ENCODE data around the gene CYB5R3. TPM values are rescaled to one million over a fixed set of nuclear protein-coding genes. Genes with fewer than 3 reads are reported as not detected.

The CYB5R3 gene
- polyA plus RNA-seq, 1 of the 3 experiments (the other 2 are of a cell fraction), result 106 TPM

DNA sequence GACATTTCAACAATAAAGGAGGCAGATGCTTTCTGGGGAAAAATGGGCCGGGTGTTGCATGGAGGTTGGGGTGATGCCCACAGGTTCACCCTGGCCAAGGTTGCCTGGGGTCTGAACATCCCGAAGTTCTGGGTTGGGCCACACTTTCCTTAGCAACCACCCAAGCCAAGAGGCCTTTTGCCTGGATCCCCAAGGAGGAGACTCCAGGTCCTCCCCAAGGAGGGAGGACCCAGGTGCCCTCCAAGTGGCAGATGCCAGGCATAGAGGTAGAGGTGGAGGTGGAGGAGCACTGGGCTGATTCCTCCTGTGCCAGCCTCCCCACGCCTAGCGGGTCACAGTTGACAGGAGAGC is 1.2 kb downstream of the CYB5R3 start:
- no peak overlapping the region for H3K27ac ChIP-seq (ENCODE audit: low read depth in 2 of 2, low read length in 1 of 2)
- no peaks in the 10 kb centered on the region for H3K9me3 ChIP-seq
- H3K36me3 ChIP-seq (replicated peaks in 1 of 2; ENCODE audit: control insufficient read depth in 1 of 2, insufficient read depth in 2 of 2, low read length in 1 of 2), result no peaks in the 10 kb centered on the region
- peak overlapping the region; percentile 72 to 77 for H3K4me3 ChIP-seq (ENCODE audit: low read depth in 2 of 2, low read length in 1 of 2)
- peaks cover 0 to 6% of the 10 kb centered on the region in 2 experiments; a peak in 1 of 4 replicates for H3K4me1 ChIP-seq (ENCODE audit: control insufficient read depth in 1 of 2, insufficient read depth in 2 of 2, low read depth in 1 of 2, low read length in 1 of 2)
- peaks cover 6% of the 10 kb centered on the region; the same call in 1 of the 2 replicates for H4K20me1 ChIP-seq (ENCODE audit: insufficient read depth)
- peaks cover 60% of the 10 kb centered on the region for H3K79me2 ChIP-seq (ENCODE audit: insufficient read depth)
- H3F3A ChIP-seq (replicated peaks; ENCODE audit: insufficient read depth), result no peaks in the 10 kb centered on the region
- no peaks in the 10 kb centered on the region for H3K9me2 ChIP-seq
- H3K4me2 ChIP-seq, result peak overlapping the region; percentile 82
- CTCF ChIA-PET, result no interaction called here
- no peak for TF ChIP-seq TEAD4 (IDR thresholded peaks at IDR 0.05; ENCODE audit: borderline replicate concordance, insufficient read depth)
- no peak for TF ChIP-seq REST (IDR thresholded peaks at IDR 0.05; ENCODE audit: low read depth, low read length)
- TF ChIP-seq ELF1 (IDR thresholded peaks at IDR 0.05), result no peak
- TF ChIP-seq, protein P1, sequence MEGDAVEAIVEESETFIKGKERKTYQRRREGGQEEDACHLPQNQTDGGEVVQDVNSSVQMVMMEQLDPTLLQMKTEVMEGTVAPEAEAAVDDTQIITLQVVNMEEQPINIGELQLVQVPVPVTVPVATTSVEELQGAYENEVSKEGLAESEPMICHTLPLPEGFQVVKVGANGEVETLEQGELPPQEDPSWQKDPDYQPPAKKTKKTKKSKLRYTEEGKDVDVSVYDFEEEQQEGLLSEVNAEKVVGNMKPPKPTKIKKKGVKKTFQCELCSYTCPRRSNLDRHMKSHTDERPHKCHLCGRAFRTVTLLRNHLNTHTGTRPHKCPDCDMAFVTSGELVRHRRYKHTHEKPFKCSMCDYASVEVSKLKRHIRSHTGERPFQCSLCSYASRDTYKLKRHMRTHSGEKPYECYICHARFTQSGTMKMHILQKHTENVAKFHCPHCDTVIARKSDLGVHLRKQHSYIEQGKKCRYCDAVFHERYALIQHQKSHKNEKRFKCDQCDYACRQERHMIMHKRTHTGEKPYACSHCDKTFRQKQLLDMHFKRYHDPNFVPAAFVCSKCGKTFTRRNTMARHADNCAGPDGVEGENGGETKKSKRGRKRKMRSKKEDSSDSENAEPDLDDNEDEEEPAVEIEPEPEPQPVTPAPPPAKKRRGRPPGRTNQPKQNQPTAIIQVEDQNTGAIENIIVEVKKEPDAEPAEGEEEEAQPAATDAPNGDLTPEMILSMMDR (IDR thresholded peaks at IDR 0.05), result no peak
- TF ChIP-seq EP300 (IDR thresholded peaks at IDR 0.05; ENCODE audit: borderline replicate concordance in 1 of 2, low read depth in 1 of 2, low read length in 1 of 2), result no peak
- TF ChIP-seq GATA2 (CRISPR knock-in tag; IDR thresholded peaks at IDR 0.05), result no peak
- TF ChIP-seq JUND (IDR thresholded peaks at IDR 0.05), result no peak
- no peak for TF ChIP-seq SMC3 (IDR thresholded peaks at IDR 0.05; ENCODE audit: low read depth, low read length)
- TF ChIP-seq RAD21 (IDR thresholded peaks at IDR 0.05; ENCODE audit: low read length), result no peak
- TF ChIP-seq FOSL2 (IDR thresholded peaks at IDR 0.05; ENCODE audit: borderline replicate concordance, low read depth), result no peak
- TF ChIP-seq, protein P2, sequence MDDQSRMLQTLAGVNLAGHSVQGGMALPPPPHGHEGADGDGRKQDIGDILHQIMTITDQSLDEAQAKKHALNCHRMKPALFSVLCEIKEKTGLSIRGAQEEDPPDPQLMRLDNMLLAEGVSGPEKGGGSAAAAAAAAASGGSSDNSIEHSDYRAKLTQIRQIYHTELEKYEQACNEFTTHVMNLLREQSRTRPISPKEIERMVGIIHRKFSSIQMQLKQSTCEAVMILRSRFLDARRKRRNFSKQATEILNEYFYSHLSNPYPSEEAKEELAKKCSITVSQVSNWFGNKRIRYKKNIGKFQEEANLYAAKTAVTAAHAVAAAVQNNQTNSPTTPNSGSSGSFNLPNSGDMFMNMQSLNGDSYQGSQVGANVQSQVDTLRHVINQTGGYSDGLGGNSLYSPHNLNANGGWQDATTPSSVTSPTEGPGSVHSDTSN (IDR thresholded peaks at IDR 0.05), result no peak
- TF ChIP-seq NFIC (IDR thresholded peaks at IDR 0.05; ENCODE audit: borderline replicate concordance), result no peak
- TF ChIP-seq TCF12 (IDR thresholded peaks at IDR 0.05), result no peak
- TF ChIP-seq FOXJ3 (CRISPR knock-in tag; IDR thresholded peaks at IDR 0.05), result no peak
- TF ChIP-seq ZBTB33 (IDR thresholded peaks at IDR 0.05; ENCODE audit: borderline replicate concordance, low read depth), result no peak
- TF ChIP-seq FOXM1 (IDR thresholded peaks at IDR 0.05; ENCODE audit: low read depth), result no peak
- no peak for TF ChIP-seq POLR2AphosphoS5 (IDR thresholded peaks at IDR 0.05; ENCODE audit: low read depth, low read length)
- no peak for TF ChIP-seq RXRA (IDR thresholded peaks at IDR 0.05; ENCODE audit: borderline replicate concordance, low read depth)
- TF ChIP-seq MEF2A (IDR thresholded peaks at IDR 0.05; ENCODE audit: borderline replicate concordance, low read depth), result no peak
- no peak overlapping the region for H2AFZ ChIP-seq (ENCODE audit: low read depth)
- peak overlapping the region; percentile 87 for H3K9ac ChIP-seq
- POLR2A ChIA-PET, result interaction anchor here (1.1 kb wide), 1 partner anchor 33 kb away, joined by 5 read pairs; the partner anchor contains the start of gene POLDIP3
- 100% methylated on average over 1 of the region's 4 CpGs for WGBS (ENCODE audit: low lambda C conversion rate)
- no peak for DNase-seq
- no peaks in the 10 kb centered on the region for H3K27me3 ChIP-seq (ENCODE audit: insufficient read depth)

All from SK-N-SH (cell line).